ENCODE results near the gene SEZ6L. TPM values are rescaled to one million over a fixed set of nuclear protein-coding genes. Genes with fewer than 3 reads are reported as not detected.

SEZ6L gene
- total and polyA plus RNA-seq, 12 donors, result 0.01 to 2.5 (median 0.28) TPM

DNA sequence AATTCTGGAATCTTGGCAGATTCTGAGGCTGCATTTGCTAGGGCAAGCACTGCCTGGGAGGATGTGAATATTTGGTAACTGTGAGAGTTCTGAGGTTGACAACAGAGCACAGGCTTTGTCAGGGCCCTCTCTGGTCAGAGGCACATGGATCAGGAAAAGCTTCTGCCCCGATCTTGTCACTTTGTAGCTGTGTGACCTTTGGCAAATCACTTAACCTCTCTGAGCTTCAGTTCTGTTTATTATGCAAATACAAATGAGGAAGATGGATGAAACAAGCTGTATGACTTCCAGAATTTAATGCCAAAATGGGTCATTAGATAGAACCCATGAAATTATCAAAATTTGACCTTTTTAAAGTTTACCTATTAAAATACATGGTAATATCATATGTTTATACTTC lies 94.9 kb downstream of the SEZ6L start:
- intact Hi-C loops (cut with DNase I), result loop anchor here in 1 of 10 donors (10.0 kb wide), 1 partner anchor 59 kb away; no protein-coding TSS in a partner anchor
- 32 to 54% methylated on average over 1 of the region's 1 CpG for WGBS, 2 donors
- H3K4me1 ChIP-seq, result no peaks in the 10 kb centered on the region
- no peak for ATAC-seq
- no peak overlapping the region for H3K4me3 ChIP-seq
- H3K9me3 ChIP-seq, result no peaks in the 10 kb centered on the region
- peaks cover 0 to 61% (median 30%) of the 10 kb centered on the region in 7 donors for H3K27me3 ChIP-seq
- H3K36me3 ChIP-seq, result no peaks in the 10 kb centered on the region
- TF ChIP-seq, protein P1, sequence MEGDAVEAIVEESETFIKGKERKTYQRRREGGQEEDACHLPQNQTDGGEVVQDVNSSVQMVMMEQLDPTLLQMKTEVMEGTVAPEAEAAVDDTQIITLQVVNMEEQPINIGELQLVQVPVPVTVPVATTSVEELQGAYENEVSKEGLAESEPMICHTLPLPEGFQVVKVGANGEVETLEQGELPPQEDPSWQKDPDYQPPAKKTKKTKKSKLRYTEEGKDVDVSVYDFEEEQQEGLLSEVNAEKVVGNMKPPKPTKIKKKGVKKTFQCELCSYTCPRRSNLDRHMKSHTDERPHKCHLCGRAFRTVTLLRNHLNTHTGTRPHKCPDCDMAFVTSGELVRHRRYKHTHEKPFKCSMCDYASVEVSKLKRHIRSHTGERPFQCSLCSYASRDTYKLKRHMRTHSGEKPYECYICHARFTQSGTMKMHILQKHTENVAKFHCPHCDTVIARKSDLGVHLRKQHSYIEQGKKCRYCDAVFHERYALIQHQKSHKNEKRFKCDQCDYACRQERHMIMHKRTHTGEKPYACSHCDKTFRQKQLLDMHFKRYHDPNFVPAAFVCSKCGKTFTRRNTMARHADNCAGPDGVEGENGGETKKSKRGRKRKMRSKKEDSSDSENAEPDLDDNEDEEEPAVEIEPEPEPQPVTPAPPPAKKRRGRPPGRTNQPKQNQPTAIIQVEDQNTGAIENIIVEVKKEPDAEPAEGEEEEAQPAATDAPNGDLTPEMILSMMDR (IDR thresholded peaks at IDR 0.05), result no peak
- no peak for DNase-seq
- no peak overlapping the region for H3K27ac ChIP-seq

DNA sequence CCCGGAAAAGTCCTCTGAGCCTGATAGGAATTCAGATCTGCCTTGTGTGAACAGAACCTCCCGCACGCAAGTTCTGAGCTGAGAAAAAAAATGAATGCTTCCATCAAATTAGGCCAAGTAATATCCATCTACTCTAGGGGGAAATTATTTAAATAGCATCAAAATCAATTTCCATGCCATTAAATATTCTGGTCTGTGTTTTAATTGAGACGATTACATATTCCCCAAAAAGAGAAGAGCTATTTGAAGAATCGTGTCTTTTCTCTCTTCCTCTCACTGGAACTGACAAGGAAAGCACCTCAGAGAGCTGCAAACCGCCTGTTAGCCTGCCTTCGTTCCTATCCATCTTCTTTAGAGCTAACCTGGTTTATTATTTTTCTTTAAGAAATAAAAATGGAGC lies 96.0 kb downstream of the SEZ6L start:
- H3K9me3 ChIP-seq, result no peaks in the 10 kb centered on the region
- ATAC-seq, result no peak

DNA sequence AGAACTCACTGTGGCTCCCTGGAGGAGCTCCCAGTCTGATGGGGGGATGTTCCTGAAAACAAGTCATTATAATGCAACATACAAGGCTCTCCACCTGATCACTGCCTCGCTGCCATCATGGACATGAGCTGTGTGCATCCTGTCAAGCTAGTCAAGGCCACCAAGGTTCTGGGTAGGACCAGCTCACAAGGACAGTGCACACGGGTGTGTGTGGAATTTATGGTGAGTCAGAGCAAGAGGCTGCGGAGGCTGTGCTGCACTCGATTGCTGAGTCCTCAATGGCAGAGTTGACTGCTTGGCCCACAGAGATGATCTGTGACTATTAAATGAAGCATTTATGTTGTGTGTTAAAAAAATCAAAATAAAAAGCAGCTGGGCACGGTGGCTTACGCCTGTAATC lies 96.6 kb downstream of the SEZ6L start:
- no peaks in the 10 kb centered on the region for H3K9me3 ChIP-seq
- TF ChIP-seq, protein P1 (IDR thresholded peaks at IDR 0.05), result no peak
- ATAC-seq, result no peak
- no peak overlapping the region for H3K4me3 ChIP-seq
- H3K36me3 ChIP-seq, result no peaks in the 10 kb centered on the region
- H3K4me1 ChIP-seq, result no peaks in the 10 kb centered on the region
- H3K27me3 ChIP-seq, result peaks cover 0 to 62% (median 33%) of the 10 kb centered on the region in 7 donors
- 74 to 79% methylated on average over 6 of the region's 6 CpGs for WGBS, 2 donors
- no peak for DNase-seq
- H3K27ac ChIP-seq, result no peak overlapping the region
- intact Hi-C loops (cut with DNase I), result loop anchor here in 1 of 10 donors (10.0 kb wide), 1 partner anchor 61 kb away; no protein-coding TSS in a partner anchor

More for the DNA sequence above, 96.0 kb downstream of the SEZ6L start:
- TF ChIP-seq, protein P1 (IDR thresholded peaks at IDR 0.05), result no peak
- no peak overlapping the region for H3K27ac ChIP-seq
- intact Hi-C loops (cut with DNase I), result loop anchor here in 1 of 10 donors (10.0 kb wide), 1 partner anchor 60 kb away; no protein-coding TSS in a partner anchor
- H3K4me3 ChIP-seq, result no peak overlapping the region
- H3K36me3 ChIP-seq, result no peaks in the 10 kb centered on the region
- DNase-seq, result no peak
- no peaks in the 10 kb centered on the region for H3K4me1 ChIP-seq
- peaks cover 0 to 62% (median 30%) of the 10 kb centered on the region in 7 donors for H3K27me3 ChIP-seq
- whole genome bisulfite sequencing, 2 donors, result 59 to 71% methylated on average over 7 of the region's 7 CpGs

DNA sequence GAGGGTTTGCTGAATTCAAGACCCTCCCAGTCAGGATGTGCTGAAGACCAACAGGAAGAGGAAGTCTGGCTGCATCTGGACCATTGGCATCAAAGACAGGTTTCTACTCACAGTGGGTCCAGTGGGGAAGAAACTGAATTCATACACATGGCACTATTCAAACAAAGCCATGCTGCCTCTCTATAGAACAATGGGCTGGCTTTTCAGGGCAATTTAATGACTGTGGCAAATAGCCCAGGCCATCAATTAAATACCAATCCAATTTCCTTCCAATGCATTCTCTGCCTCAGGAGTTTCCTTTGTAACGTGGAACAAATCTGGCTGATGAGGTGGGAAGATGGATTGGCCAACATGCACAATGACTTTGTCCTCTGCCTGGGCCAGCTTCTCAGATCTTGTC lies 98.6 kb downstream of the SEZ6L start:
- Histone ChIP-seq H3K27ac (no peak overlapping the region), H3K27me3 (peaks cover 0 to 59% (median 28%) of the 10 kb centered on the region in 7 donors), H3K4me3 (no peak overlapping the region), H3K4me1 (no peaks in the 10 kb centered on the region), H3K9me3 (no peaks in the 10 kb centered on the region), H3K36me3 (no peaks in the 10 kb centered on the region)
- 38 to 40% methylated on average over 1 of the region's 1 CpG for WGBS, 2 donors
- no peak for DNase-seq
- TF ChIP-seq, protein P1 (IDR thresholded peaks at IDR 0.05), result no peak
- intact Hi-C loops (cut with DNase I), result loop anchor here in 1 of 10 donors (10.0 kb wide), 1 partner anchor 63 kb away; no protein-coding TSS in a partner anchor
- no peak for ATAC-seq

Measured in heart right ventricle (tissue), 16 donors.